Natural killer cell (primary cell): Measurements from ENCODE around the gene LRPAP1. TPM values are rescaled to one million over a fixed set of nuclear protein-coding genes. Genes with fewer than 3 reads are reported as not detected.
A peak's percentile ranks its signal among the peaks of the same experiment; 100 is the strongest.
"Not testable (repeated sequence)": the region's sequence is repeated elsewhere in the genome, so short reads cannot be mapped to it uniquely, and the experiment has no call there.

Source experiments
- ATAC-seq, 3 donors: fragments of 150-1000 bp in 2 of 3; fragments of 200-7000 bp in 1 of 3; cut with Tn5 transposase; 1 replicate in 1 of 3; 2 replicates in 2 of 3; pipeline ENCODE4 v1.10.0; 2021; ENCODE audit warnings: mild to moderate bottlenecking in 2 of 3, moderate library complexity in 2 of 3
- DNase-seq, 2 donors: peaks; one replicate each; pipeline versions ENCODE4 v3.0.0 to v3.0.0-alpha.2; 2013 to 2021; ENCODE audit warnings: mixed read lengths in 1 of 2
- H3K27ac ChIP-seq: one replicate; pipeline ENCODE4 v1.5.1; 2013; ENCODE audit warnings: mild to moderate bottlenecking, low read length
- H3K27me3 ChIP-seq: one replicate; pipeline ENCODE4 v1.6.1; 2013; ENCODE audit warnings: low read length; ENCODE audit not compliant: control insufficient read depth, insufficient read depth
- H3K36me3 ChIP-seq: one replicate; pipeline ENCODE4 v1.6.1; 2013; ENCODE audit warnings: low read length; ENCODE audit not compliant: control insufficient read depth, insufficient read depth
- H3K4me1 ChIP-seq: one replicate; pipeline ENCODE4 v1.6.1; 2013; ENCODE audit warnings: low read length; ENCODE audit not compliant: control insufficient read depth, insufficient read depth
- H3K4me3 ChIP-seq: one replicate; pipeline ENCODE4 v1.5.1; 2013; ENCODE audit warnings: low read length
- H3K9me3 ChIP-seq: one replicate; pipeline ENCODE4 v1.6.1; 2013; ENCODE audit warnings: low read length; ENCODE audit not compliant: control insufficient read depth, insufficient read depth
- H3K27ac Mint-ChIP-seq, 2 donors: one replicate each; pipeline ENCODE4 v1.8.0; 2022; ENCODE audit warnings: mild to moderate bottlenecking in 2 of 2, mixed read lengths in 2 of 2, moderate library complexity in 1 of 2
- H3K27me3 Mint-ChIP-seq, 2 donors: one replicate each; pipeline ENCODE4 v1.8.0; 2022; ENCODE audit warnings: low read depth in 2 of 2, mixed read lengths in 2 of 2
- H3K36me3 Mint-ChIP-seq: one replicate; pipeline ENCODE4 v1.8.0; 2022; ENCODE audit warnings: mixed read lengths
- H3K4me1 Mint-ChIP-seq, 2 donors: one replicate each; pipeline ENCODE4 v1.8.0; 2022; ENCODE audit warnings: mixed read lengths in 2 of 2
- H3K4me3 Mint-ChIP-seq: one replicate; pipeline ENCODE4 v1.8.0; 2022; ENCODE audit warnings: mild to moderate bottlenecking, moderate library complexity, mixed read lengths
- H3K9me3 Mint-ChIP-seq, 2 donors: one replicate each; pipeline ENCODE4 v1.8.0; 2022; ENCODE audit warnings: mixed read lengths in 2 of 2
- WGBS: methylation state at CpG from one replicate; pipeline ENCODE4 v1.1.7; 2013; ENCODE audit warnings: missing lambda C conversion rate; ENCODE audit not compliant: insufficient coverage; 5-methylcytosine and 5-hydroxymethylcytosine counted together
- intact Hi-C: fragments of 100-400 bp; cut with micrococcal nuclease; formaldehyde crosslinking; loops from one replicate; pipeline ENCODE4 v1.14.2; 2022
- total RNA-seq, 4 donors: library from RNA; stranded (reverse); fragments of 120-200 nt in 1 of 4; gene quantifications; one replicate each; pipeline versions ENCODE4 v1.2.3 to v1.2.4, GENCODE V29; 2013 to 2022
- TF ChIP-seq, protein P1 (sequence below): fragments of 200-600 bp; IDR thresholded peaks from one replicate; pipeline ENCODE4 v1.8.0; 2022; ENCODE audit warnings: antibody characterized with exemption

The LRPAP1 gene
- total RNA-seq, 3 donors from 2014 or later (not counting 1 experiment from before 2014, with no cell fraction given), result 85.4 to 93.4 (median 87.3) TPM

DNA sequence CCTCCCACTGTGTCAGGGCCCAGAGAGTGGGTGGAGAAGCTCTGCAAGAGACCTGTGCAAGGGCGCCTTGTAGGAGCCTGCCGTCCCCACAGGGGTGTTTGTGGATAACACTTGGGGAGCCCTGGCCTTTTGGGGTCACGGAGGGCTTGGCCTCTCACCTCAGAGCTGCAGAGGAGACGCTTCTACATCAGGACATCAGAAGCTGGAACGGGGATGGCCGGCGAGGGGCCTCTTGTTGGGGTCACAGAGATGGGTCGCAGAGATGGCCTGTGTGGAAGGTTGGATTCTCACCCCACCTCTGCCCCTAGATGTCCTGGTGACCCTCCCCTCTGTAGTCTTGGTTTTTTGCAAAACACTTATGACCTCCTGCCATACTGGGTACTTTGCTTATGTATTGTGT, 13.1 kb upstream of the LRPAP1 start:
- H3K27ac Mint-ChIP-seq, H3K4me1 Mint-ChIP-seq, H3K9me3 ChIP-seq, H3K4me3 Mint-ChIP-seq, H3K4me1 ChIP-seq, intact Hi-C loops, H3K36me3 Mint-ChIP-seq, DNase-seq, ATAC-seq, H3K9me3 Mint-ChIP-seq, H3K36me3 ChIP-seq, H3K27me3 Mint-ChIP-seq, H3K27ac ChIP-seq, H3K4me3 ChIP-seq, H3K27me3 ChIP-seq: not testable (repeated sequence)
- WGBS, result 80% methylated on average over 7 of the region's 8 CpGs

DNA sequence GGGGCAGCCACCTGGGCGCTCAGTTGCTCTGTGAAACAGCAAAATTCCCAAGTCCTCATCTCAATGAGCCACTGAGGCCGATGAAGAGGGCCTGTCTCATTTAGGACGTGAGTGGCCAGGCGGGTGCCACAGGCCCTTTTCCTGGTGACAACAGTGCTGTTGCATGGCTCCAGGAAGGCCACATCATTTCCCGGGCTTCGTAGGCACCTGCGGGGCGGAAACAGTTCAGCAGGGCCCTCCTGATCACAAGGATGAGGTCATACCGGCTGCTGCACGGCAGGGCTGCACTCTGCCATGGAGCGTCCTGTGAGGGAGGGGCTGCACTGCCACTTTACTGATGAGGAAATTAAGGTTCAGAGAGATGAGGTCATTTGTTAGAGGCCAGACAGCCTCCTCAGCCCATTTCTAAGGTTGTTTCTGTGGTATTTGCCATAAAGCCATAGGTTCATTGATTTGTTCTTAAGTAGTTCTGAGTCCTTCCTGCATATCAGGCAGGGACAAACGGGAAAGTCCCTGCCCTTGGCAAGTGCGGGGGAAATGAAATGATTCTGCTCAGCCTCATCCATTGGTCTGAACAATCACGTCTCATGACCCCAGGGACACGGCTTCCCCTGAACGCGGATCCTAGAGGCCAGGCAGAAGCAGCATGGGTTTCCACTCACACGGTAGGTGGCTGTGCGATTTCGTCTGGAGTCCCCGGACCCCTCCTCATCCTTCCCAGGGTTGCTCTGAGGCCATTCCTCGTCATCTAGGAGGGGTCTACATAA, 12.2 kb upstream of the LRPAP1 start:
- H3K9me3 ChIP-seq, H3K27ac ChIP-seq, DNase-seq, H3K36me3 ChIP-seq, H3K9me3 Mint-ChIP-seq, H3K4me3 ChIP-seq, H3K4me3 Mint-ChIP-seq, H3K27me3 Mint-ChIP-seq, H3K27ac Mint-ChIP-seq, intact Hi-C loops, H3K36me3 Mint-ChIP-seq, H3K27me3 ChIP-seq, ATAC-seq, H3K4me1 Mint-ChIP-seq, H3K4me1 ChIP-seq: not testable (repeated sequence)
- WGBS, result 66% methylated on average over 17 of the region's 22 CpGs

DNA sequence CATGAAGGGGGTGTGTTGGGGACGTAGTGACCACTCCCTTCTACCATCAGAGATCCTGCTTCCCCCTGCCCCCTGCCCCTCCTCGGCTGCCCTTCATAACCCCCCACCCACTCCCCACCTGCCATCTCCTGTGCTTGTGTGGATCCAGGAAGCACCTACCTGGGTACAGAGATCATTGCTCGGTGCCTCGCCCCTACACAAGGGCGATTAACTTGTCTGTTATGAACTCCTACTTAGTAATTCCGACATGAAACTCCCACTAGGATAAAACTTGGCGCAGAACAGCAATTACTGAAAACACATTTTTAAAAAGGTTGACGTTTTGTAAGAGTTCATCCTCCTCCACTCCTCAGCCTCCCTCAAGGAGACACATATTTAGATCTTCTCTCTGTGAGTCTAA, 11.2 kb upstream of the LRPAP1 start:
- H3K27me3 Mint-ChIP-seq, H3K27ac Mint-ChIP-seq, H3K4me3 ChIP-seq, H3K4me1 ChIP-seq, H3K36me3 ChIP-seq, DNase-seq, ATAC-seq, H3K9me3 ChIP-seq, H3K4me3 Mint-ChIP-seq, H3K27me3 ChIP-seq, intact Hi-C loops, H3K9me3 Mint-ChIP-seq, H3K27ac ChIP-seq, H3K4me1 Mint-ChIP-seq, H3K36me3 Mint-ChIP-seq: not testable (repeated sequence)
- 96% methylated on average over 4 of the region's 8 CpGs for WGBS

DNA sequence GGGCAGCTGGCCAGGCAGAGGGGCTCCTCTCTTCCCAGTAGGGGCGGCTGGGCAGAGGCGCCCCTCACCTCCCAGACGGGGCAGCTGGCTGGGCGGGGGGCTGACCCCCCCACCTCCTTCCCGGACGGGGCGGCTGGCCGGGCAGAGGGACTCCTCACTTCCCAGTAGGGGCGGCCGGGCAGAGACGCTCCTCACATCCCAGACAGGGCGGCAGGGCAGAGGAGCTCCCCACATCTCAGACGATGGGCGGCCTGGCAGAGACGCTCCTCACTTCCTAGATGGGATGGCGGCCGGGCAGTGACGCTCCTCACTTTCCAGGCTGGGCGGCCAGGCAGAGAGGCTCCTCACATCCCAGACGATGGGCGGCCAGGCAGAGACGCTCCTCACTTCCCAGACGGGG, 6.7 kb upstream of the LRPAP1 start:
- H3K4me3 ChIP-seq, H3K4me1 ChIP-seq, H3K27ac Mint-ChIP-seq, H3K36me3 Mint-ChIP-seq, H3K36me3 ChIP-seq, intact Hi-C loops, H3K27me3 ChIP-seq, H3K4me3 Mint-ChIP-seq, ATAC-seq, H3K9me3 Mint-ChIP-seq, H3K9me3 ChIP-seq, H3K4me1 Mint-ChIP-seq, H3K27ac ChIP-seq, DNase-seq: not testable (repeated sequence)
- peaks cover 5 to 11% of the 10 kb centered on the region in 2 donors for H3K27me3 Mint-ChIP-seq
- 97% methylated on average over 22 of the region's 23 CpGs for WGBS

DNA sequence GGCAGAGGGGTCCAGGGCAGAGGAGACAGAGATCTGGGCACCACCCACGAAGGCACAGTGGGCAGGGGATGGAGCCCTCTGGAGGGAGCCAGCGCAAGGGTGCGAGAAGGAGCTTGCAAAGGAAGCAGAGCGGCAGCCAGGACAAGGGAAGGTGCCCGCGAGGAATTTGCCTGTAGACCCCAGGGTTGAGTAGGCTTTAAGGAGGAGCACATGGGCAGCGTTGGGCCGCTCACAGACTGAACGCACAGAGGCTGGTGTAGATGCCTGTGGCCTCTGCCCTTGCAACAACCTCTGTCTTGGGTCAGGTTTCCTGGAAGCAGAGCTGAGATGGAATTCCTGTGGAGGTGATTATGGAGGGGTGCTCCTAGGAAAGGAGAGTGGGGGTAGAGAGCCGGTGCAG, 3.6 kb upstream of the LRPAP1 start:
- H3K9me3 ChIP-seq, H3K4me3 ChIP-seq, H3K9me3 Mint-ChIP-seq, H3K36me3 Mint-ChIP-seq, H3K4me3 Mint-ChIP-seq, H3K36me3 ChIP-seq, ATAC-seq, H3K27me3 ChIP-seq, intact Hi-C loops, H3K27ac ChIP-seq, H3K27ac Mint-ChIP-seq, DNase-seq: not testable (repeated sequence)
- WGBS, result 89% methylated on average over 8 of the region's 10 CpGs
- H3K4me1 ChIP-seq, result peaks cover 19% of the 10 kb centered on the region
- H3K4me1 Mint-ChIP-seq, result peaks cover 16 to 22% of the 10 kb centered on the region in 2 donors
- H3K27me3 Mint-ChIP-seq, result peaks cover 5 to 11% of the 10 kb centered on the region in 2 donors

GRCh38 chr4:3533423-3533820, 1.2 kb upstream of the LRPAP1 start:
- Histone ChIP-seq H3K27ac (no peak overlapping the region), H3K27me3 (no peaks in the 10 kb centered on the region), H3K9me3 (no peaks in the 10 kb centered on the region), H3K4me3 (no peak overlapping the region), H3K36me3 (peaks cover 5% of the 10 kb centered on the region), H3K4me1 (peaks cover 37% of the 10 kb centered on the region)
- Mint-ChIP-seq H3K27me3 (peaks cover 5 to 11% of the 10 kb centered on the region in 2 donors), H3K4me3 (peak overlapping the region; percentile 62), H3K36me3 (peaks cover 7% of the 10 kb centered on the region), H3K27ac (no peak overlapping the region), H3K4me1 (peaks cover 17 to 34% of the 10 kb centered on the region in 2 donors), H3K9me3 (peaks cover 0 to 2% of the 10 kb centered on the region in 2 donors)
- ATAC-seq, result no peak
- WGBS, result 95% methylated on average over 7 of the region's 7 CpGs
- intact Hi-C loops, result no loop called here
- no peak for DNase-seq
- TF ChIP-seq, protein P1, sequence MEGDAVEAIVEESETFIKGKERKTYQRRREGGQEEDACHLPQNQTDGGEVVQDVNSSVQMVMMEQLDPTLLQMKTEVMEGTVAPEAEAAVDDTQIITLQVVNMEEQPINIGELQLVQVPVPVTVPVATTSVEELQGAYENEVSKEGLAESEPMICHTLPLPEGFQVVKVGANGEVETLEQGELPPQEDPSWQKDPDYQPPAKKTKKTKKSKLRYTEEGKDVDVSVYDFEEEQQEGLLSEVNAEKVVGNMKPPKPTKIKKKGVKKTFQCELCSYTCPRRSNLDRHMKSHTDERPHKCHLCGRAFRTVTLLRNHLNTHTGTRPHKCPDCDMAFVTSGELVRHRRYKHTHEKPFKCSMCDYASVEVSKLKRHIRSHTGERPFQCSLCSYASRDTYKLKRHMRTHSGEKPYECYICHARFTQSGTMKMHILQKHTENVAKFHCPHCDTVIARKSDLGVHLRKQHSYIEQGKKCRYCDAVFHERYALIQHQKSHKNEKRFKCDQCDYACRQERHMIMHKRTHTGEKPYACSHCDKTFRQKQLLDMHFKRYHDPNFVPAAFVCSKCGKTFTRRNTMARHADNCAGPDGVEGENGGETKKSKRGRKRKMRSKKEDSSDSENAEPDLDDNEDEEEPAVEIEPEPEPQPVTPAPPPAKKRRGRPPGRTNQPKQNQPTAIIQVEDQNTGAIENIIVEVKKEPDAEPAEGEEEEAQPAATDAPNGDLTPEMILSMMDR, result no peak
